ENCODE results near the gene KCNH1. TPM values are rescaled to one million over a fixed set of nuclear protein-coding genes. Genes with fewer than 3 reads are reported as not detected.

Gene KCNH1
- total RNA-seq, 1 donor from 2014 or later, result 2.4 TPM

- H3K4me3 Mint-ChIP-seq, result no peak overlapping the region
- DNase-seq (ENCODE audit: extremely low spot score, unreplicated experiment), result no peak
- TF ChIP-seq CTCF (conservative IDR thresholded peaks at IDR 0.05), result no peak
- H3K4me1 Mint-ChIP-seq (ENCODE audit: unreplicated experiment), result no peaks in the 10 kb centered on the region
- H3K9me3 Mint-ChIP-seq, result peaks cover 5% of the 10 kb centered on the region
- H3K36me3 Mint-ChIP-seq, result no peaks in the 10 kb centered on the region
- H3K27ac Mint-ChIP-seq, result no peak overlapping the region
- peaks cover 4% of the 10 kb centered on the region for H3K27me3 Mint-ChIP-seq
Observed at GRCh38 chr1:210790196-210790595, 343.8 kb downstream of the KCNH1 start.

GRCh38 chr1:210787800-210788199 is 346.1 kb downstream of the KCNH1 start:
- Mint-ChIP-seq H3K4me3 (no peak overlapping the region), H3K9me3 (peaks cover 5% of the 10 kb centered on the region), H3K27ac (no peak overlapping the region), H3K27me3 (peaks cover 4% of the 10 kb centered on the region), H3K4me1 (ENCODE audit: unreplicated experiment) (no peaks in the 10 kb centered on the region), H3K36me3 (no peaks in the 10 kb centered on the region)
- no peak for TF ChIP-seq CTCF (conservative IDR thresholded peaks at IDR 0.05)
- DNase-seq (ENCODE audit: extremely low spot score, unreplicated experiment), result no peak

- Mint-ChIP-seq H3K36me3 (no peaks in the 10 kb centered on the region), H3K4me1 (ENCODE audit: unreplicated experiment) (no peaks in the 10 kb centered on the region), H3K4me3 (no peak overlapping the region), H3K9me3 (peaks cover 5% of the 10 kb centered on the region), H3K27ac (no peak overlapping the region), H3K27me3 (peaks cover 4% of the 10 kb centered on the region)
- no peak for TF ChIP-seq CTCF (conservative IDR thresholded peaks at IDR 0.05)
- DNase-seq (ENCODE audit: extremely low spot score, unreplicated experiment), result no peak
Observed at GRCh38 chr1:210786546-210786945, 347.4 kb downstream of the KCNH1 start.

GRCh38 chr1:210783925-210784324 is 350.0 kb downstream of the KCNH1 start:
- DNase-seq (ENCODE audit: extremely low spot score, unreplicated experiment), result no peak
- peaks cover 7% of the 10 kb centered on the region for H3K27me3 Mint-ChIP-seq
- peaks cover 5% of the 10 kb centered on the region for H3K9me3 Mint-ChIP-seq
- H3K4me3 Mint-ChIP-seq, result no peak overlapping the region
- H3K36me3 Mint-ChIP-seq, result no peaks in the 10 kb centered on the region
- H3K27ac Mint-ChIP-seq, result no peak overlapping the region
- H3K4me1 Mint-ChIP-seq (ENCODE audit: unreplicated experiment), result no peaks in the 10 kb centered on the region
- no peak for TF ChIP-seq CTCF (conservative IDR thresholded peaks at IDR 0.05)

GRCh38 chr1:210781652-210782051 is 352.3 kb downstream of the KCNH1 start:
- Mint-ChIP-seq H3K4me1 (ENCODE audit: unreplicated experiment) (no peaks in the 10 kb centered on the region), H3K27ac (no peak overlapping the region), H3K9me3 (no peaks in the 10 kb centered on the region), H3K4me3 (no peak overlapping the region), H3K27me3 (peaks cover 3% of the 10 kb centered on the region), H3K36me3 (no peaks in the 10 kb centered on the region)
- TF ChIP-seq CTCF (conservative IDR thresholded peaks at IDR 0.05), result no peak
- DNase-seq (ENCODE audit: extremely low spot score, unreplicated experiment), result no peak

GRCh38 chr1:210779269-210779668 is 354.7 kb downstream of the KCNH1 start:
- peaks cover 3% of the 10 kb centered on the region for H3K27me3 Mint-ChIP-seq
- no peak overlapping the region for H3K4me3 Mint-ChIP-seq
- no peaks in the 10 kb centered on the region for H3K36me3 Mint-ChIP-seq
- no peak overlapping the region for H3K27ac Mint-ChIP-seq
- H3K4me1 Mint-ChIP-seq (ENCODE audit: unreplicated experiment), result no peaks in the 10 kb centered on the region
- H3K9me3 Mint-ChIP-seq, result no peaks in the 10 kb centered on the region
- no peak for TF ChIP-seq CTCF (conservative IDR thresholded peaks at IDR 0.05)
- no peak for DNase-seq (ENCODE audit: extremely low spot score, unreplicated experiment)

Data from type B pancreatic cell (in vitro differentiated cells).